Esophagus muscularis mucosa (tissue), 4 donors: ENCODE data around the gene PAPOLG. TPM values are rescaled to one million over a fixed set of nuclear protein-coding genes. Genes with fewer than 3 reads are reported as not detected.

Experiments used
- DNase-seq: peaks from one replicate; pipeline ENCODE4 v3.0.0-alpha.2; 2017; ENCODE audit errors: extremely low spot score
- H3K27ac ChIP-seq, 4 donors: fragments of 200-600 bp; sonication (generic); replicated peaks in 1 of 4; 1 replicate in 3 of 4; 2 replicates in 1 of 4; pipeline ENCODE4 v1.5.1; 2016 to 2019; ENCODE audit warnings: mild to moderate bottlenecking in 1 of 4
- H3K27me3 ChIP-seq, 4 donors: fragments of 200-600 bp; sonication (generic); one replicate each; pipeline versions ENCODE4 v1.5.1 to v1.6.0; 2016 to 2019
- H3K36me3 ChIP-seq, 4 donors: fragments of 200-600 bp; sonication (generic); one replicate each; pipeline ENCODE4 v1.5.1; 2016 to 2019
- H3K4me1 ChIP-seq, 4 donors: fragments of 200-600 bp; sonication (generic); one replicate each; pipeline ENCODE4 v1.5.1; 2016 to 2019
- H3K4me3 ChIP-seq, 4 donors: fragments of 200-600 bp; sonication (generic); 1 replicate in 2 of 4; 2 replicates in 2 of 4; pipeline ENCODE4 v1.5.1; 2016 to 2019; ENCODE audit warnings: mild to moderate bottlenecking in 4 of 4, moderate library complexity in 1 of 4
- H3K9me3 ChIP-seq, 4 donors: fragments of 200-600 bp; sonication (generic); 1 replicate in 3 of 4; 2 replicates in 1 of 4; pipeline ENCODE4 v1.5.1; 2016 to 2019
- CTCF ChIP-seq, 3 experiments: fragments of 200-600 bp in 2 of 3; fragments of 450-650 bp in 1 of 3; sonication (generic) in 2 of 3; IDR thresholded peaks; one replicate each; pipeline ENCODE4 v1.5.1; 2017 to 2019; ENCODE audit warnings: antibody characterized with exemption in 3 of 3, mild to moderate bottlenecking in 2 of 3, moderate library complexity in 1 of 3
- EP300 ChIP-seq: sonication (generic); formaldehyde crosslinking; IDR thresholded peaks from one replicate; pipeline ENCODE4 v1.6.1; 2017; ENCODE audit warnings: antibody characterized with exemption
- POLR2A ChIP-seq: fragments of 450-650 bp; IDR thresholded peaks from one replicate; pipeline ENCODE4 v1.6.1; 2017; ENCODE audit warnings: antibody characterized with exemption, moderate library complexity, mild to moderate bottlenecking, low read depth
- POLR2AphosphoS5 ChIP-seq, 2 donors: sonication (generic); formaldehyde crosslinking; IDR thresholded peaks; one replicate each; pipeline ENCODE4 v1.6.1; 2017; ENCODE audit warnings: antibody characterized with exemption in 2 of 2
- WGBS: methylation state at CpG from one replicate; pipeline ENCODE4 v1.1.5; 2018; 5-methylcytosine and 5-hydroxymethylcytosine counted together
- intact Hi-C: fragments of 100-400 bp; cut with DNase I; formaldehyde crosslinking; loops from one replicate; pipeline ENCODE4 v1.15.1; 2023
- total RNA-seq, 4 donors: library from RNA; depleted of rRNA; stranded (reverse); fragments of >200 nt; gene quantifications; one replicate each; pipeline versions ENCODE4 v1.1.0 to v1.2.1, GENCODE V29; 2016

Gene PAPOLG
- total RNA-seq, 4 donors from 2014 or later, result 11.9 to 16.0 (median 13.9) TPM

- Histone ChIP-seq H3K9me3 (no peaks in the 10 kb centered on the region), H3K4me1 (no peaks in the 10 kb centered on the region), H3K36me3 (no peaks in the 10 kb centered on the region), H3K27ac (no peak overlapping the region), H3K4me3 (no peak overlapping the region), H3K27me3 (no peaks in the 10 kb centered on the region)
- intact Hi-C loops, result no loop called here
- WGBS, result 71% methylated on average over 13 of the region's 15 CpGs
- no peak for DNase-seq
- TF ChIP-seq EP300 (no peak), POLR2AphosphoS5 (IDR thresholded peaks at IDR 0.05) (no peak), POLR2A (no peak), CTCF (IDR thresholded peaks at IDR 0.05) (no peak)
These were observed 63.2 kb downstream of the PAPOLG start for GRCh38 chr2:60819155-60819862.

- no peak overlapping the region for H3K27ac ChIP-seq
- no peak overlapping the region for H3K4me3 ChIP-seq
- no peaks in the 10 kb centered on the region for H3K36me3 ChIP-seq
- intact Hi-C loops, result no loop called here
- no peak for DNase-seq
- H3K4me1 ChIP-seq, result no peaks in the 10 kb centered on the region
- WGBS, result 94% methylated on average over 7 of the region's 13 CpGs
- no peaks in the 10 kb centered on the region for H3K9me3 ChIP-seq
- no peaks in the 10 kb centered on the region for H3K27me3 ChIP-seq
- no peak for TF ChIP-seq POLR2AphosphoS5 (IDR thresholded peaks at IDR 0.05)
- TF ChIP-seq POLR2A, result no peak
- no peak for TF ChIP-seq EP300
- no peak for TF ChIP-seq CTCF (IDR thresholded peaks at IDR 0.05)
These were observed 63.9 kb downstream of the PAPOLG start for GRCh38 chr2:60819936-60820335.

GRCh38 chr2:60820416-60821132 is 64.5 kb downstream of the PAPOLG start:
- no peak for TF ChIP-seq POLR2A
- TF ChIP-seq EP300, result no peak
- TF ChIP-seq CTCF (IDR thresholded peaks at IDR 0.05), result no peak
- no peak for TF ChIP-seq POLR2AphosphoS5 (IDR thresholded peaks at IDR 0.05)
- no peaks in the 10 kb centered on the region for H3K36me3 ChIP-seq
- H3K4me3 ChIP-seq, result no peak overlapping the region
- no peak overlapping the region for H3K27ac ChIP-seq
- H3K9me3 ChIP-seq, result no peaks in the 10 kb centered on the region
- intact Hi-C loops, result no loop called here
- 92% methylated on average over 12 of the region's 12 CpGs for WGBS
- no peak for DNase-seq
- no peaks in the 10 kb centered on the region for H3K4me1 ChIP-seq
- no peaks in the 10 kb centered on the region for H3K27me3 ChIP-seq

DNA sequence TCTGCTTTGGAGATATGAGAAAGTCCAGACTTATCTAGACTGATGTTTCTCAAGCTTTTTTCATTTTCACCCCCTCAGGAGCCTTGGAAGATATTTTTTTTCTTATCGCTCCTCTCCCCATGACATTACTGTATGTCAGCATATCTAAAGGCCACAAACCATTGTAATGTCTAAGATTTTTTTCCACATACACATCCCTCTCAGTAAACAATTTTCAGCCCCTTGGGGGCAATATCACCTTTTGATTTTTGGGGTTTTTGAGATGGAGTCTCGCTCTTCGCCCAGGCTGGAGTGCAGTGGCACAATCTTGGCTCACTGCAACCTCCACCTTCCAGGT is 65.0 kb downstream of the PAPOLG start:
- 94% methylated on average over 3 of the region's 3 CpGs for WGBS
- Histone ChIP-seq H3K36me3 (no peaks in the 10 kb centered on the region), H3K9me3 (no peaks in the 10 kb centered on the region), H3K27ac (no peak overlapping the region), H3K27me3 (no peaks in the 10 kb centered on the region), H3K4me3 (no peak overlapping the region), H3K4me1 (no peaks in the 10 kb centered on the region)
- TF ChIP-seq EP300 (no peak), CTCF (IDR thresholded peaks at IDR 0.05) (no peak), POLR2A (no peak), POLR2AphosphoS5 (IDR thresholded peaks at IDR 0.05) (no peak)
- no peak for DNase-seq
- intact Hi-C loops, result no loop called here
